Lung (tissue), 12 donors: ENCODE data around the gene AP1G2. TPM values are rescaled to one million over a fixed set of nuclear protein-coding genes. Genes with fewer than 3 reads are reported as not detected.

Experiments
- ATAC-seq: fragments of 200-7000 bp; cut with Tn5 transposase; one replicate; pipeline ENCODE4 v1.9.1; 2020; ENCODE audit warnings: moderate number of reproducible peaks; ENCODE audit not compliant: insufficient read depth, low FRiP score
- DNase-seq, 3 donors: peaks; one replicate each; pipeline ENCODE4 v3.0.0-alpha.2; 2013 to 2017
- H3K27ac ChIP-seq, 2 donors: one replicate each; pipeline ENCODE4 v1.5.1; 2013; ENCODE audit warnings: mild to moderate bottlenecking in 2 of 2, moderate library complexity in 2 of 2, control low read depth in 1 of 2, inconsistent platforms in 1 of 2, low read depth in 1 of 2, low read length in 1 of 2
- H3K27me3 ChIP-seq, 3 donors: one replicate each; pipeline ENCODE4 v1.5.1; 2013; ENCODE audit warnings: low read length in 2 of 3; ENCODE audit not compliant: control insufficient read depth in 3 of 3, insufficient read depth in 3 of 3
- H3K36me3 ChIP-seq, 4 donors: one replicate each; pipeline ENCODE4 v1.5.1; 2013; ENCODE audit warnings: low read length in 4 of 4, mild to moderate bottlenecking in 1 of 4, moderate library complexity in 1 of 4; ENCODE audit not compliant: control insufficient read depth in 4 of 4, insufficient read depth in 4 of 4
- H3K4me1 ChIP-seq, 5 donors: one replicate each; pipeline ENCODE4 v1.5.1; 2013; ENCODE audit warnings: low read length in 5 of 5, mild to moderate bottlenecking in 2 of 5, moderate library complexity in 1 of 5; ENCODE audit not compliant: control insufficient read depth in 5 of 5, insufficient read depth in 5 of 5
- H3K4me3 ChIP-seq: one replicate; pipeline ENCODE4 v1.5.1; 2013; ENCODE audit warnings: mild to moderate bottlenecking, control low read depth, moderate library complexity
- H3K9ac ChIP-seq, 2 donors: one replicate each; pipeline ENCODE4 v1.5.1; 2013; ENCODE audit warnings: low read length in 2 of 2, control low read depth in 1 of 2; ENCODE audit not compliant: insufficient read depth in 1 of 2
- H3K9me3 ChIP-seq, 4 donors: one replicate each; pipeline ENCODE4 v1.5.1; 2013; ENCODE audit warnings: low read length in 3 of 4, mild to moderate bottlenecking in 1 of 4, moderate library complexity in 1 of 4; ENCODE audit not compliant: control insufficient read depth in 4 of 4, insufficient read depth in 3 of 4
- CTCF ChIP-seq: IDR thresholded peaks from 2 replicates; pipeline ENCODE4 v1.5.1; 2012; ENCODE audit warnings: mild to moderate bottlenecking; ENCODE audit errors: control extremely low read depth, extremely low read depth
- WGBS, 2 donors: extraction: QIAGEN DNeasy Blood & Tissue Kit; methylation state at CpG; one replicate each; pipeline ENCODE4 v1.1.7; 2013; 5-methylcytosine and 5-hydroxymethylcytosine counted together
- polyA plus RNA-seq, 2 donors: library from polyadenylated mRNA; stranded (reverse); fragments of 200-250 nt; gene quantifications; one replicate each; pipeline ENCODE4 v1.2.1, GENCODE V29; 2013
- total RNA-seq, 2 donors: library from RNA; depleted of rRNA in 1 of 2; stranded (reverse); fragments of >200 nt in 1 of 2; gene quantifications; one replicate each; pipeline ENCODE4 v1.2.1, GENCODE V29; 2014 to 2021
- donor health status: control.
- donor health status: control.
- donor health status: Bipolar disorder and iron deficiency.
- donor health status: healthy.
- donor health status: DM: yes; HTN: yes; CAD: no.

Gene AP1G2
- total and polyA plus RNA-seq, 4 donors: 48.0 to 106 (median 81.8) TPM

GRCh38 chr14:23536494-23536893 lies 31.1 kb downstream of the AP1G2 start:
- no peak overlapping the region for H3K9ac ChIP-seq
- WGBS, 2 donors: 89 to 95% methylated on average over 2 of the region's 2 CpGs
- H3K27ac ChIP-seq: no peak overlapping the region
- no peak for TF ChIP-seq CTCF
- no peaks in the 10 kb centered on the region for H3K36me3 ChIP-seq
- DNase-seq: no peak
- ATAC-seq: no peak
- peaks cover 0 to 13% (median 0%) of the 10 kb centered on the region in 5 donors for H3K4me1 ChIP-seq
- H3K4me3 ChIP-seq: no peak overlapping the region
- no peaks in the 10 kb centered on the region for H3K27me3 ChIP-seq
- H3K9me3 ChIP-seq: no peaks in the 10 kb centered on the region

GRCh38 chr14:23535943-23536342 lies 31.6 kb downstream of the AP1G2 start:
- WGBS, 2 donors: 86 to 89% methylated on average over 4 of the region's 4 CpGs
- no peak overlapping the region for H3K9ac ChIP-seq
- no peaks in the 10 kb centered on the region for H3K9me3 ChIP-seq
- H3K27me3 ChIP-seq: no peaks in the 10 kb centered on the region
- H3K4me1 ChIP-seq: peaks cover 0 to 13% (median 0%) of the 10 kb centered on the region in 5 donors
- no peak for ATAC-seq
- H3K4me3 ChIP-seq: no peak overlapping the region
- TF ChIP-seq CTCF: no peak
- H3K27ac ChIP-seq: no peak overlapping the region
- no peak for DNase-seq
- H3K36me3 ChIP-seq: no peaks in the 10 kb centered on the region

- Histone ChIP-seq H3K9ac (no peak overlapping the region), H3K4me3 (no peak overlapping the region), H3K27me3 (no peaks in the 10 kb centered on the region), H3K4me1 (peaks cover 0 to 9% (median 0%) of the 10 kb centered on the region in 5 donors), H3K9me3 (no peaks in the 10 kb centered on the region), H3K36me3 (no peaks in the 10 kb centered on the region), H3K27ac (no peak overlapping the region)
- TF ChIP-seq CTCF: no peak
- no peak for DNase-seq
- 91 to 95% methylated on average over 16 of the region's 16 CpGs for WGBS, 2 donors
- no peak for ATAC-seq
Measured at GRCh38 chr14:23533652-23534435, 33.7 kb downstream of the AP1G2 start.

- 96 to 97% methylated on average over 7 of the region's 7 CpGs for WGBS, 2 donors
- Histone ChIP-seq H3K9ac (no peak overlapping the region), H3K27me3 (no peaks in the 10 kb centered on the region), H3K4me1 (peaks cover 0 to 5% (median 0%) of the 10 kb centered on the region in 5 donors), H3K27ac (no peak overlapping the region), H3K9me3 (no peaks in the 10 kb centered on the region), H3K36me3 (no peaks in the 10 kb centered on the region), H3K4me3 (no peak overlapping the region)
- no peak for DNase-seq
- ATAC-seq: no peak
- no peak for TF ChIP-seq CTCF
Measured at GRCh38 chr14:23532658-23533057, 34.9 kb downstream of the AP1G2 start.
